ENCODE measurements around the gene SEC14L3.

DNA sequence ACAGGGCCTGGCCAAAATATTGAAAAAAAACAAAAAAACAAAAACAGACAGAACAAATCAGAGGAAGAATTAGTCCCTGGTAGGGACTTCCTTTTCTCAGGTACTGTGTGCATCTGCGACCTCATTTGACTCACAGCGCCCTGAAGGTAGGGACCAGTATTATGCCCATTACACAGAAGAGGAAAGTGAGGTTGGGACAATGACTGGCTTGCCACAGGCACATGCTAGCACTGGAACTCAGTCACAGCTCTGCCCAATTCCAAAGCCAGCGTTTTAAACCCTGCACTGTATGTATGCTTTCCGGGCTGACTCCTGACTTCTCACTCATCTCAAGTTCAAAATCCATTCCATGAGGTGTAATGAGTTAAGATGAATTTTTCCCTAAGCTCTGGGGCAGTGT lies 30.3 kb upstream of the SEC14L3 start:
- TF ChIP-seq EZH2 (optimal IDR thresholded peaks at IDR 0.05; ENCODE audit: low read depth, low read length), result no peak
- TF ChIP-seq, protein P1, sequence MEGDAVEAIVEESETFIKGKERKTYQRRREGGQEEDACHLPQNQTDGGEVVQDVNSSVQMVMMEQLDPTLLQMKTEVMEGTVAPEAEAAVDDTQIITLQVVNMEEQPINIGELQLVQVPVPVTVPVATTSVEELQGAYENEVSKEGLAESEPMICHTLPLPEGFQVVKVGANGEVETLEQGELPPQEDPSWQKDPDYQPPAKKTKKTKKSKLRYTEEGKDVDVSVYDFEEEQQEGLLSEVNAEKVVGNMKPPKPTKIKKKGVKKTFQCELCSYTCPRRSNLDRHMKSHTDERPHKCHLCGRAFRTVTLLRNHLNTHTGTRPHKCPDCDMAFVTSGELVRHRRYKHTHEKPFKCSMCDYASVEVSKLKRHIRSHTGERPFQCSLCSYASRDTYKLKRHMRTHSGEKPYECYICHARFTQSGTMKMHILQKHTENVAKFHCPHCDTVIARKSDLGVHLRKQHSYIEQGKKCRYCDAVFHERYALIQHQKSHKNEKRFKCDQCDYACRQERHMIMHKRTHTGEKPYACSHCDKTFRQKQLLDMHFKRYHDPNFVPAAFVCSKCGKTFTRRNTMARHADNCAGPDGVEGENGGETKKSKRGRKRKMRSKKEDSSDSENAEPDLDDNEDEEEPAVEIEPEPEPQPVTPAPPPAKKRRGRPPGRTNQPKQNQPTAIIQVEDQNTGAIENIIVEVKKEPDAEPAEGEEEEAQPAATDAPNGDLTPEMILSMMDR (IDR thresholded peaks at IDR 0.05; ENCODE audit: low read length), result no peak

All from MM.1S (cell line).